GM10248 (cell line): ENCODE measurements around the gene LCAT.

ENCODE experiments used
- CTCF ChIA-PET: fragments of 300-600 bp; sonication (Branson Sonifier 250); formaldehyde crosslinking; extraction: SDS; loops from one replicate; lab custom pipeline; 2021; ENCODE audit warnings: antibody characterized with exemption; lab: Yijun Ruan, JAX
- POLR2A ChIA-PET: fragments of 350-650 bp; sonication (Branson Sonifier 250); formaldehyde crosslinking; extraction: SDS; loops from one replicate; lab custom pipeline; 2020; ENCODE audit warnings: antibody characterized with exemption; lab: Yijun Ruan, JAX
- DNase-seq: peaks from one replicate; pipeline ENCODE4 v3.0.0; 2012; ENCODE audit errors: extremely low spot score
- CTCF ChIP-seq: IDR thresholded peaks from 2 replicates; pipeline ENCODE4 v1.5.1; 2012; ENCODE audit warnings: mild to moderate bottlenecking, low read depth; ENCODE audit errors: extremely low read depth, missing control alignments, control extremely low read depth

LCAT gene

GRCh38 chr16:67935402-67936123, 8.4 kb downstream of the LCAT start:
- no peak for TF ChIP-seq CTCF
- POLR2A ChIA-PET = interaction anchor here (0.7 kb wide), 1 partner anchor 29 kb away, joined by 3 read pairs; no protein-coding TSS in a partner anchor
- peak; percentile 99 for DNase-seq
- CTCF ChIA-PET = interaction anchor here (0.8 to 7.0 kb wide), 20 partner anchors 8 to 421 kb away, joined by 3 to 38 read pairs (median 3); no protein-coding TSS in a partner anchor

DNA sequence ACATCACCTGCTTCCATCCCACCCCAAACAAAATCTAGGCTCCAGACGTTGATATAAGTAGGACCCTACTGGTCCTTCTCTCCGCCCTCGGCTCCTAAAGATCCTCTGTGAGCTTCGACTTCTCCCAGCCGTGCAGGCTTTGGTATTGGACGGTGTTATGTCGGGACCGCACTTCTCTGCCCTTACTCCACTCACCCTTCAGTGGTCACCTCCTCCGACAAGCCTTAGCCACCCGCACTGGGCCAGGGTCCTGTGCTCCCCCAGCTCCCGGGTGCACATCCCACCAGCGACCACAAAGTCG, 8.9 kb downstream of the LCAT start:
- TF ChIP-seq CTCF = no peak
- ChIA-PET CTCF (interaction anchor here (0.9 to 7.0 kb wide), 15 partner anchors 11 to 420 kb away, joined by 3 to 38 read pairs (median 3); no protein-coding TSS in a partner anchor), POLR2A (no interaction called here)
- DNase-seq = no peak

DNA sequence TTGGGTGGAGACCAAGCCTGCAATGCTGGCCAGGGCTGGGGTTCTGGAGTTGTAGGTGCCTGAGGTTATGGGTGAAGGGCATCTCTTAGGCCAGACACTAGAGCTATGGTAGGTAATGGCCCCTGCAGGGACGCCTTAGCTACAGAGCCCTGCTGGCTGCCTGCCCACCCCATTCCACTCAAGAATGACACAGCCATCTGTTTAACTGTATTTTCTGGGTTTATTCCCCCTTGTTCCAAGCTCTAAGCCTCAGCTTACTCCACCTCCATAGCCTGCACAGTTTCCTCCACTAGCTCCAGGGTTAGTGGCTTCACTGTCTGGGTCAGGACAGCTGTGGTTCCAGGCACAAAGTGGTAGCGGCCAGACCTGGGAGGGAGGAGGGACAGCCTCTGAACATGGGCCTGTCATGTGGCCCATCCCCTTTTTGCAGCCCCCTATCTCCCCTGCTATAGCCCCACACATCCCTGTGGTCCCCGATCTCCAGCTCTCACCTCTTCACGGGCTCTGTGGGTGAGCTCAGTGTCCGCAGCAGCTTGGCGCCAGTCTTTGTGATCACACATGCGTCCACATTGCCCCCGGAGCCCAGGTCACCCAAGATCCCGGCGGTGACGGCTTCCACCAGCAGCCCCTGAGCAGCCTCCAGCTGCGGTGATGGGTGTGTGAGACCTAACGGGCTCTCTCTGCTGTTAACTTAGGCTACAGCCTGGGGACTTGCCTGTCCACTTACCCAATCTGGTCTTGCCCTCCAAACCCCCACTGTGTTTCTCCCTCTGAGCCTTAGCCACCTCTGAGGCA, 9.4 kb downstream of the LCAT start:
- TF ChIP-seq CTCF = no peak
- CTCF ChIA-PET = interaction anchor here (1.1 to 7.0 kb wide), 13 partner anchors 10 to 413 kb away, joined by 3 to 38 read pairs (median 3); no protein-coding TSS in a partner anchor

DNA sequence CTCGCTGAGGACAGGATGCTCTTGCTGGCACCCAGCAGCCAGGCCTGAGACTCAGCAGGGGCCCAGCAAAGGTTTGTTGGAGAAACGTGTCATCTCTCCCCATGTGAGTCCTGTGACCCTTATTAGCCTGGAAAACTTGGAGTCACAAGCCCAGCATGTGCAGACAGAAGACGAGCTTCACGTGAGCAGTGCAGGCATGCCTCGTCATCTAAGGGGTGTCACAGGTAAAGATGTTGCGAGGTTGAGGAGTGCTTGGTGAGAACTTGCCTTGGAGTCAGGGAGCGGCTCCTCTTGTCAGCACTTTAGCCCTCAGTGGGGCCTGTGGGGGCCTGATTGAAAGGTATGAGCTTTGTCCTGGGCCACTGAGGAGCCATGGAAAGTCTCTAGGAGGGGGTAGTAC, 10.1 kb downstream of the LCAT start:
- ChIA-PET CTCF (interaction anchor here (1.2 to 7.0 kb wide), 8 partner anchors 9 to 413 kb away, joined by 3 to 38 read pairs (median 5); no protein-coding TSS in a partner anchor), POLR2A (interaction anchor here (0.6 kb wide), 1 partner anchor 128 kb away, joined by 3 read pairs; the partner anchor contains the start of gene RANBP10)
- TF ChIP-seq CTCF = no peak
- no peak for DNase-seq

More for the DNA sequence above, 9.4 kb downstream of the LCAT start:
- DNase-seq = no peak
- POLR2A ChIA-PET = interaction anchor here (0.6 kb wide), 1 partner anchor 128 kb away, joined by 3 read pairs; the partner anchor contains the start of gene RANBP10

GRCh38 chr16:67932462-67932840, 11.5 kb downstream of the LCAT start:
- ChIA-PET CTCF (interaction anchor here (0.9 to 7.0 kb wide), 6 partner anchors 18 to 260 kb away, joined by 3 to 38 read pairs (median 4); no protein-coding TSS in a partner anchor), POLR2A (no interaction called here)
- no peak for DNase-seq
- no peak for TF ChIP-seq CTCF
